Measurements from ENCODE around the gene PNPLA2.

Gene PNPLA2, protein sequence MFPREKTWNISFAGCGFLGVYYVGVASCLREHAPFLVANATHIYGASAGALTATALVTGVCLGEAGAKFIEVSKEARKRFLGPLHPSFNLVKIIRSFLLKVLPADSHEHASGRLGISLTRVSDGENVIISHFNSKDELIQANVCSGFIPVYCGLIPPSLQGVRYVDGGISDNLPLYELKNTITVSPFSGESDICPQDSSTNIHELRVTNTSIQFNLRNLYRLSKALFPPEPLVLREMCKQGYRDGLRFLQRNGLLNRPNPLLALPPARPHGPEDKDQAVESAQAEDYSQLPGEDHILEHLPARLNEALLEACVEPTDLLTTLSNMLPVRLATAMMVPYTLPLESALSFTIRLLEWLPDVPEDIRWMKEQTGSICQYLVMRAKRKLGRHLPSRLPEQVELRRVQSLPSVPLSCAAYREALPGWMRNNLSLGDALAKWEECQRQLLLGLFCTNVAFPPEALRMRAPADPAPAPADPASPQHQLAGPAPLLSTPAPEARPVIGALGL

DNA sequence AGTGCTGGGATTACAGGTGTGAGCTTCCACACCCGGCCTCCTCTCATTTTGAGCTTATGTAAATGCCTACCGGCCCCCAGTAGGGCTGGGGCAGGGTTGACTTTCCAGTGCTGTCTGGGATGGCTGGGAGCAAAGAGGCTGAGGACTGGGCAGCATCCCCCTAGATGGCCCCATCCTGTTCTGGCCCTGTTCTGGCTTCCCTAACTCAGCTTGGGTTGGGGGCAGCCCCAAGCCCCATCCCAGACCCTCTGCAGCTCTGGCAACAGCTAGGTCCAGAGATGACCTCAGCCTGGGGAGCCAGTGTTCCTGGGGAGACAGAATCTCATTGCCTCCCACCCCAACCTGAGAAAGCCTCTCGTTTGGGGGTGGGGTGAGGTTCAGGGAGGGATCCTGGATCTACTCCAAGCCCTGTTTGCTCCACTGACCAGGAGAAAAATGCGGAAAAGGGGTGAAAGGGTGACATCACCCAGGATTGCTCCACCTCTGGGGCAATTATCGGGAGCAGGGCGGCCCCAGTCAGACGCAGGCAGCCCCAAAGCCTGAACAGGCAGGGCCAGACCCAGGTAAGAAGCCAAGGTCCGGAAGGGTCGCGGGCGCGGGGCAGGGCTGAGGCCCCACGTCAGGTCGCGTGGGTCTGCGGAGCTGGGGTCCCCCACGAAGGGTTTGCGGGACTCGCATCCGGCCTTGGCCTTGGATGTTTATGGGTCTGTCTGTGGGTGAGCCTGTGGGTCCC lies at the start of gene PNPLA2:
PNPLA2 (plus strand) TSS at position 519 of the 733 bp plus-strand sequence. CDS start 805 bp downstream, outside the sequence.
- FAIRE-seq = no peak

DNA sequence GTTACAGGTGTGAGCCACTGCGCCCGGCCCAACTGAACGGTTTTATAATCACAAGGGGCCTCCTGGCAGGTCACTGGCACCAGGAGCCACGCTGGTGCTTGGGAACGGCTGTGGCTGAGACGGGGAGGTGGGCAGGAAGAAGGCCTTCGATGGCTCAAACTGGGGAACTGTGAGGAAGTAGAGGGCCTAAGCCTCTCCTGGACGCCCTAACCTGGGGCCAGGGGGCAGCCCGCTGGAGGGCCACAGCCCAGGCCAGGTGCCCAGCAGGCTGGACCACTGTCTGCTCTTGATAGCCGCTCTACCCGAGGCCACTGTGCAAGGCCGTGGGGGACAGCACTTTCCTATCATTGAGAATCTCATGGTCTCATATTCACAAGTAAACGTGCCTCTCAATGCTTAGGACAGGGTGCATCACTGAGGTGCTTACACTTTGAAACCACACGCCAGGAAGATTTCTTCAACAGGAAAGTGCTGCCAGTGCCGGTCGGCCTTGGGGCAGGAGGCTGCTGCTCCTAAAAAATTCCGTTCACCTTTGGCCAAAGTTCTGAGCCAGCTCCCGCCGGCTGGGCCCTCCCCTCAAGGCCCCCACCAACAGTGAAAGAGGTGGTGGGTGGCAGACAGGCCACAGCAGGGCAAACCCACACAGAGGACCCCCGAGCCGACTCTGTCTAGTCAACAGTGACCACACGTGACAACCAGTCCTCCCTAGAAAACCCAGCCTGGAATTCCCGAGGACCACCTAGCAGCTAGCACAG lies 48.6 kb upstream of the PNPLA2 start:
- FAIRE-seq = no peak

DNA sequence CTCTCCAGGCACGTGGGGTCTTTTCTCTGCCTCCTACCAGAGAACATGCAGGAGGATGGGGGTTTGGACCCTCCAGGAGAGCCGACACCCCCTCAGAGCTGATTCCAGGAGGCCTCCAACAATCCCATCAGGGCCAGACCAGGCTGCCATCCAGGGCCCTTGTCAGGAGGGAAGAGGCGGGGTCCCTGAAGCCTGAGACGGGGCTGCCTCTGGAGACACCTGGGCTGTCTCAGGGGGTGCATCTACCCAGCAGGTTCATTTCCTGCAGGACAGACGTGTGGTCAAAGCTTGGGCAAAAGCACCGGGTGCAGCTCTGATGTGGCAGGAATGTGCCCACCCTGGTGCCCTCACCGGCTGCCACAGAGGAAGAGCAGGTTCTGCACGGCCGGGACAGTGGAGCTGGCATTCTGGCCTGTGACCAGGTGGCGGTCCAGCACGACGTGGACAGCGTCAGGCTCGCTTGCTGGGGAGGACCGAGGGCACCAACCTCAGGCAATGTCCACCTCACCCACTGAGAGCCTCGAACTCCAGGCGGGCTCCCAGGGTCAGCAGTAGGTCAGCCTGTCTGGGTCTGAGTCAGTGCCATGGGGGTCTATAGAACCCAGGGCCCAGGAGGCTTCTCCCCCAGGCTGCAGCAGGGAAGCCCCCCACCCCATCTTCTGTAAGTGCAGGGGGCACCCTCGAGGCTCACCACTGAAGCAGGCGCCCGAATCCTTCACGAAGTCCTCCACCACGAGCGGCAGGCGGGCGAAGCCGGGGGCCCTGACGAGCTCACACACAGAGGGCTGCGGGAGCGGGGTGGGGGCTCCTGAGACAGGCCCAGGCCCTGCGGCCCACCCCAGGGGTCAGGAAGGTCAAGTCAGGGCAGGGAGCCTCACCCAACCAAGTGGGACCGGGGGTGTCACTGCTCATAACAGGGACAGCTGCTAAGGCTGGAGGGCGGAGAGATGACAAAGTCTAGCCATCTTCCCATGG lies 47.8 kb upstream of the PNPLA2 start:
- no peak for FAIRE-seq

DNA sequence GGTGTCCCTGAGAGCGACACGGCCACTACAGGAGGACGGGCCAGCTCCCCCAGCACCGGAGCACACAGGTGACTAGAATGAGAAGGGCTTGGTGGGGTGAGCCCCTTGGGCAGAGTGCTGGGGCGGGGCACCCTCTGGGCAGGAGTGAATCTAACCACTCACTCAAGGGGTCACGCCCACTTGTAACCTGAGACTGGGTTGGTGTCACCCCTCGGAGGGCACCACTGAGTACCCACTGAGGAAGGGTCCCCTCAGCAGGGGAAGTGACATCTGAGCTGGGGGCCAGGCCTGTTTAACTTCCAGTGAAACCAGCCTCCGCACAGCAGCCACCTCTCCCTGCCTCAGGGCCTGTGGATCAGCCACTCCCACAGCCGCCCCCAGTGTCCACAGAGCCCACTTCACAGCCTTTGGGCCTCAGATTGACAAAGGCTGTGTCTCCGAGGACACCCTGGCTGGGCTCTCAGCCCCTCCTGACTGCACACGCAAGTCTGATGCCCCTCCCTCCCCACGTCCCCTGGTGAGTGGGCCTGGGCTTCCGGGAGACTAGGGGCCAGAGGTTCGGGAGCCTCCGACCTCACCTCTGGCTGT lies 47.0 kb upstream of the PNPLA2 start:
- no peak for FAIRE-seq

DNA sequence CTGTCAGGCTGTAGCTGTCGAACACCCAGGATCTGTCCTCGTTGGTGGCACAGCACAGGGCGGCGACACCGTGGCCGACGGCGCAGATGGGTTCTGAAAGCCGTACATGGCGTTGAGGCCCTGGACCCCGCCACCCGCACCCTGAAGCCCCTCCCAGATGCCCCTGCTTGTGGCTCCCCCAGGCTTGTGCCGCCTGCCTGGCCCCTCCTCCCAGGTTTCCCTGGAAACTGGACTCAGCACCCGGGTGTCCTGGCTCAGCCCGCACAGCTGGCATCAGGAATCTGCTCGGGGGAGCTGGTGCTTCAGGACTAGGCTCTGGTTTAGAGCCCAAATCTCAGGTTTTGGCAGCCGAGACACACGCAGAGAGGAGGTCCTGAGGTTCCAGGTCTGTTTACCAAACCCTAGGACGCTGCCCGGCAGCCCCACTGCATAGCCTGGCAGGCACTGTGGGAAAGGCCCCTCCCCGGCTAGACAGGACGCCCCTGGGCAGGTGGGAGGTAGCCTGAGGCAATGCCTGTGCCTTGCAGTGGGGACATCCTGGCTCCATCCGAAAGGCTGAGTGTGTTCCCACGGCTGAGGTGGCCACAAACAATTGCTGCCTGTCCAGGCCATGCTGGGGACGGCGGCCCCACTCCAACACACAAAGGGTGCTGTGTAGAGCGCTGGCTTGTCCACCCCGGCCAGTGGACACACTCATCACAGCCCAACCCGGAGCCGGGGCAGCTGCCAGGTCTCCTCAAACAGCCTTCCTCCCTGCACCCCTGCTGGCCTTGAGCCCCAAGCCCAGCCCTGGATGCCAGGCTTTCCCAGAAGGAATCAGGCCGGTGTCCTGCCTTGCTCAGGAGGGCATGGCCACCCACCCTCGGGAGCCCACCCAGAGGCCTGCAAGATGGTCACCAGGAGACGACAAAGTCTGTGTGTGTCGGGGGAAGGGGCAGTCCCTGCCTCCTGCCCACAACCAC lies 46.0 kb upstream of the PNPLA2 start:
- FAIRE-seq = no peak

DNA sequence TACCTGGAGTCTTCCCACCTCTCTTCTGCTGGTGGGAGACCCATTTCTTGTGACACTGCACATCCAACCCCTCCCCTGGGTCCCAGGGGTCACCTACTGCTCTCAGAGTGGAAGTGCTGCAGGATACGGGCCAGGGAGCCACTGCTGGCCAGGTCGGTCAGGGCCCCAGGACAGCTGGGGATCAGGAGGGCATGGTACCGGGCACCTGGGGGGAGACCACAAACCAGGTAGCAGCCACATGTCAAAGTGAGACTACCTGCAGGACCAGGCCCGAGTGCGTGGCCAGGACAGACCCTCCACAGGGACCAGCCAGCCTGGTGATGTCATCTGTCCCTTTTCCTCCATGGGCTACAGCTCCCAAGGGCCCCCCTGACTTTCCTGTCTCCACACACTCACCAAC lies 45.3 kb upstream of the PNPLA2 start:
- no peak for FAIRE-seq

DNA sequence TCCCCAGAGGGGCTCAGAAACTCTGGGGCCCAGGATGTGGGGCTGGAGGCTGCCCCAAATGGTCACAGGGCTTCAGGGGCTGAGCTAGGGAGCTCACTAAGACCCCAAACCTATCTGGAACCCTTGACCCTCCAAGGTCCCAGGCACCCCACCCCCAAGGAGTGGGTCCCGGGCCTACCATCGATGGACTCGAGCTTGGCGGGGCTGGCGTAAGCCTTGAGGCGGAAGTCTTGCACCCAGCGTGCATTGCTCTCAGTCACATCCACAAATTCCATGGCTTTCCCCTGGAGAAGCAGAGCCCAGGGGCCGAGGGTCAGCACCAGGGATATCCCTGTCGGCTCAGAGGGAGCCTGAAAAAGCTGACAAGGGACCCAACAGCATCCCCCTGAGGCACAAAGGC lies 44.9 kb upstream of the PNPLA2 start:
- FAIRE-seq = no peak

DNA sequence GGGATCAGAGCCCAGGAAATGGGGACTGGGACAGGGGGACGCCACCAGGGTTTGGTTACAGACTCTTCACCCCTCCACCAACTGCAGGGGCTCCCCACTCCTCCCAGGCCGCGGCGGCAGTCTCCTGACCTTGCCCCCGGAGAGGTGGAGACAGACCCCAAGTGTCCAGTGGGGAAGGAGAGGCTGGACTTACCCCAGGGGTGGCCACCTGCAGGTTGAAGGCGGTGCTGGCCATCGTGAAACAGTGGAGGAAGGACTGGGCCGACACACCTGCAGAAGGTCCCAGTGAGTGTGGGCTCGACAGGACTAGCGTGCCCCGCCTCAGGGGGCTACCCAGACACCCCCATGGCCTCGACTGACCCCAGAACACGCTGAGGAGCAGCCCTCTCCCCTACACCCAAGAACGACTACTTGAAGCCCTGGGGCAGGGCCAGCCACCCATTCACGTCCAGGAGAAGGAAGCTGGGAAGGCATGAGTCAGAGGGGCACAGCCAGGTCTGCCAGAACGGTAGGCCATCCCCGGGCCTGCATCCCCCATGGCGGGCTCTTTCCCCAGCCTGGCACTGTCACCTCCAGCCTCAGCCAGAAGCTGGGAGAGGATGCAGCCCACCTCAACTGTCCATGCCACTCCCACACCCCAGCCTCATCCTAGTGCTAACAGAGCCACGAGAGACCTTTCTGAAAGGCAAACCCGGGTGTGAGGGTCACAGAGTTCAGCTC lies 43.7 kb upstream of the PNPLA2 start:
- no peak for FAIRE-seq

DNA sequence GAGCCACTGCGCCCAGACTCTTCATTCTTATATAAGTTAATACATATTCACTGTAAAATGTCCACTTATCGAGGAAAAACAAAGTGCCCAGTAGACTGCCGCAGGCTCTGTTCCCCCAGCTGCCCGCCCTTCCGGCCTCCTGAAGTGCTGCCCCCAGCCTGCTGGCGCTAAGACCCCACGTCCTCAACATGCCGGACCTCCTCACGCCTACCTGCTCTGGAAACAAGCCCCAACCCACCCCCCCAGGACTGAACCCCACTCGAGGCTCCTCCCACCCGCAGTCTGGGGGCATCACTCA lies 42.5 kb upstream of the PNPLA2 start:
- FAIRE-seq = no peak

DNA sequence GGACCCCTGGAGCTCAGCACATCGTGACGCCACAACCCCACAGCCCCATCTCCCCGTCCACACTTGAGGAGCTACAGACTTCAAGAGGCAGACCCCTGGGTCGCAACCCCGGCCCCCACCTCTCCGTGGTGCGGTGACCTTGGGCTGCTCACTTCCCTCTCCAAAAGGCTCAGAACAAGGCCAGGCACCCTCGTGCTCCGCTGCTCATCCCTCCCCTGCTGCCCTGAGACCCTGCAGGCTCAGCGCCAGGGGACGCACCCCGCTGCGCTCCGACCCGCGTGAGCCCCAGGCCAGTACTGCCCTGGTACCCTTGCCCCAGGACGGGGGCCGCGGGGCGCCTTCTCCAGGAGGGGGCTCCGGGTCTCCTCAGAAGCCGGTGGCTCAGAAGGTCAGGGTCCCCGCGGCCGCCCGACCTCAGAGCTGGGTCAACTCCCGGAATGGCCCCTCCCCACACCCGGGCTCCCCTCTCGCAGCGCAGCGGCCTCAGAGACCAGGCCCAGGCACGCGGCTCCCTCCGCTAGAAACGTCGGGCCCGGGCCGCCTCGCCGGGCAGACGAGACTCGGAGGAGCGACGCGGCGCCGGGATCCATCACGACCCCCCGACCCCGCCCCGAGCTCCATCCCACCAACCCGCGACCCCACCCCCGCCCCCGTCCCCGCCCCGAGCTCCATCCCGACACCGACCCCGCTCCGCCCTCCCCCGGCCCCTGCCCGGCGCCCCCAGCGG lies 42.0 kb upstream of the PNPLA2 start:
- FAIRE-seq = no peak

DNA sequence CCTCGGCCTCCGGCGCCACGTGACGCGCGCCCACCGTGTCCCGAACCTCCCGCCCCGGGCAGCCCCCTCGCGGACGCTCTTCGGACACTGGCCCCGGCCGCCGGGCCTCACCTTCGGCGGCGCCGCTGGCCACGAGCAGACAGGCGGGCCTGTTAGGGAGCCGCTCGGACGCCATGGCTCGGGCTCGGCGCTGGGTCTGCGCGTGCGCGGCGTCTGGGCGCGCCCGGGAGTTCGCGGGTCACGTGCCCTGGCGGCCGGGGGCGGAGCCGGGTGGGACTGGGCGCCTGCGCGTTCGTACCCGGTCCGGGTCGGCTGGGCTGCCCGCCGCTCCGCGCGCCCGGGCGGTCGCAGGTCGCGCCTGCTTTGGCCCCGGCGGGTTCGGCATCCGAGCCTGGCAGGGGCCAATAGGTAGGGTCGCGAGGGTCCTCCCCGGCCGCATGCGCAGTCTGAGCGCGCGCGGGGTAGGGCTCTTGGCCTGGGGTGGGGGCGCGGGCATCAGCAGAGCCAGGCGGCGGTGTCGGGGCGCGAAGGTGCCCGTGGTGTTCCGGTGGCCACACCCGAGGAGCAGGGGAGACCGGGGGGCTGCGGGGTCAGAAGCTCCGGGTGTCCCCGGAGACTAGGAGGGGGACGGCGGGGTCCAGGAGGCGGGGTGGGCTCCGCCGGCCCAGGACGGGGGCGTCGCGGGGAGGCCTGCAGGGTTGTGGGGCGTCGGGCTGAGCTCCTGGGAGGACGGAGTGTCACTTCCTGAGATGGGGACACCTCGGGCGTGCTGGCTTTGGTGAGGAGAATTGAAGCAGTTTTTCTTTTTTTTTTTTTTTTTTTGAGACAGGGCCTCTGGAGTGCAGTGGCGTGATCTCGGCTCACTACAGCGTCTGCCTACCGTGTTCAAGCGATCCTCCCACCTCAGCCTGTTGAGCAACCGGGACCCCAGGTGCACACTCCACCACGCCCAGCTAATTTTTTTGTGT lies 41.1 kb upstream of the PNPLA2 start, which contains the start of gene GATD1:
GATD1 (minus strand) TSS at position 200 of the 968 bp plus-strand sequence; CDS start at position 175, 25 bp downstream.
- no peak for FAIRE-seq

DNA sequence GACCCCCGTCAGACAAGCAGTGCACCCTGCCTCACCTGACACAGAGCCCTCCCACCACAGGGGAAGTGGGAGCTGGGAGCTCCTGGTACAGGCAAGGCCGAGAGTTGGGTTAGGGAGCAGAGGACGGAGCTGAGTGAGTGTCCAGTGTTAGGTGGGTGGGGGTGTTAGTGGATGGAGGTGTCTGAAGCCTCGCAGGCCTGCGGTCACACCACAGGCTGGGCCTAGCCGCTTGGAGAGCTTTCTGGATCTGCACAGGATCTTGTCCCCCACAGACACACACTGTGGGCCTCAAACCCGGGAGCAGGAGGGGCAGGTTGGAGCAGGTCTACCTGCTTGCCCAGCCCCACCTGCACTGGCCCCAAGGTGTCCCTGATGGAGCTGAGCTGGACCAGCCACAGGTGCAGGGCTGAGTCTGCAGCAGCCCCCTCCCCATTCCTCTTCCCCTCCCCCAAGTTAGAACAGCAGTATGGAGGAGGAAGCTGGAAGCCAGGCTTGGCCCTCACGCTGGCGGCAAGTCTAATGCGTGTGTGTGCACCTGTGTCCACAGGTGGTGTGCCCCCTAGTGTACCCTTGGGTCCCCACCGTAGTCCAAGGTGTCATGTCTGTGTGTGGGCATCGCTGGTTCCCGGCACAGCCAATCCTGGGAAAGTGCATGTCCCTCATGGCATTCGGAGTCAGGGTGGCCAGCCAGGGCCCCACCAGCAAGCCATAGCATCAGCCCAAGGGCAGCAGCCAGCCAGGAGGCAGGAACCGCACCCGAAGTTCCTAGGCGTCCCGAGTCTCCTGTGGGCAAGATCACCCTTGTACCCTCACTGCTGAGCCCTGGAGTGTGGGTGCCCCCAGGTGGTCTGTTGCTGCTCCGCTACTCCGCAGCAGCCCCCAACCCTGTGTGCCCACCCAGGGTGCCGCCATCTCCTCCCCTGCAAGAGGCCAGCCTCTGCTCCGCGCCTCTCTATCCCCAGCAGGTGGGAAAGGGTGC lies 39.4 kb upstream of the PNPLA2 start:
- FAIRE-seq = no peak

DNA sequence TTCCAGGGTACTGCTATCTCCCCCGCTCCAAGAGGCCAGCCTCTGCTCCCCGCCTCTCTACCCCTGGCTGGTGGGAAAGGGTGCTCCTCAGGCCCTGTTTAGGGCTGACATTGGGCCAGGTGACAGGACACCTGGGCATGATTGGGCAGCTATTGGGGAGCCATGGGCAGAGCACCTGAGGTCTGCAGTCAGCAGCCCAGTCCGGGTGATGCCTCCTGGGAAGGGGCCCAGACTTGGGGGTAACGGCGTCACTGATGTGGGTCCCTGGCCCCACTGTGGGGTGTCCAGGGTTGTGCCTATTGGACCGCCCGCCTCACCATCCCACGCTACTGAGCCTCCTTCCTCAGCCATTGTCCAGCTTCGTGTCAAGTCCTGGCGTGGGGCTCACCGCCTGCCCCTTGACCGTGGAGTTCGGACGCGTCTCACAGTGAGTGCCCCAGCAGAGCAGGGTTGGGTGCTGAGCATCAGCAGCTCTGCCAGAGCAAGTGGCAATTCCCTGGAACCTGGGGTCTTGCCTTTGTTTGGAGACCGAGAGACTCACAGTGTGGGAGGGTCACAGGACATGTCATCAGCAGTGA lies 38.7 kb upstream of the PNPLA2 start:
- no peak for FAIRE-seq

DNA sequence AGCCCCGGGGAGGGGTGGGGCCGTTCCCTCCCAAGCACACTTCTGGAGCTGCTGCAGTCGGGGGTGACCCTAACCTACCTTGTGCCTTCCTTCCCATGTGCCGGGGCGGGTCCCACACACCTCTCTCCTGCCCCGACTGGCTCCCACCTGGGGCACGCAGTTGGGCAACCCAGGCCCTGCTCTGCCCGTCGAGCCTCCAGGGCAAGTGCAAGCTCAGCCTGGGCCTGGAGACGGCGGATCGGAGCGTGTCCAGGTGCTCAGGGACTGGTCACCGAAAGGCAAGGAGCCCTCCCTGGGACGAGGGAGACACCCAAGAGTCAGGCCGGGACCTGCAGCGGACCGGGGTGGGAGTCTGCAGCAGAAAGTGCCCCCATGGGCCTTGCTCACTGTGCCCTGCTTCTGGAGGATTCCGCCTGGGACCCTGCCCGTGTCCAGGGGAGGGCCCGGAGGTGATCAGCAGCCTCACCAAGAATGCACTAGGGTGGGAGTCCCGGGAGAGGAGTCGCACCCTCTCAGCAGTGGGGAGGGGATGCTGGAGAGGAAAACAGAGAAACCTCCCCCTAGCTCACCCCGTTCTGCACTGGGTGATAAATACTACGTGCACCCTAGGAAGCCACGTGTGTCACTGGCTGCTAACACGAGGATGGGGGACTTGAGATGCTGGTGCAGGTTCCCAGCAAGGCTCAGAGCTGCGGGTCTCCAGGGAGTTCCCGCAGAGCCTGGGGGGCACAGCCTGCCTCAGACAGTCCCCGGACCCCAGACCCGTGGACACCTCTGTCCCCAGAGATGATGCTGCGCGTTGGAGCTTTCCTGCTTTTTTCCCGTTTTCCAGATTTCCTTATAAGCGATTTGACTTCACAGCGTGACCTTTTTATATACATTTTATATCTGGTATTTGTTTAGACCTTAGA lies 36.2 kb upstream of the PNPLA2 start:
- FAIRE-seq = no peak

DNA sequence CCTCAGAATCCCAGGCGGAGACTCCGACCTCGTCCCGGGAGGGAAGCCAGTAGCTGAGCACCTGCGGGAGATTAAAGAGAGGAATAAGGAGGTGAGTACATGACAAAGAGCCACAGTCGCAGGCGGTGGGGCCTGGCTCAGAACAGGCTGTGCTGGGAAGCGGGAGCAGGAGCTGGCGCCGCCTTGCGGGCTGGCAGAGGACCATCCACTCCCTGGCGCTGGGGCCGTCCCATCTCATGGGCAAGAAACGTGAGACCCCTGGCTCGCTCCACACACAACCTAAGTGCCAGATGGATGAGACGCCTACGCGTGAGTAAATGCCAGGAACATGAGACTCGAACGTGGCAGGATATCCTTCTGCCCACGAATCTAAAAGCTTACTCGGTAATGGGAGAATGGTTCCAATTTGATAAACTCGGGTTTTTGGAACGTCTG lies 35.1 kb upstream of the PNPLA2 start:
- no peak for FAIRE-seq
